Fibroblast of pulmonary artery (primary cell): ENCODE measurements around the gene BLM.
"Not testable (repeated sequence)": the region's sequence is repeated elsewhere in the genome, so short reads cannot be mapped to it uniquely, and the experiment has no call there.

Experiments used
- DNase-seq: peaks from one replicate; pipeline ENCODE4 v3.0.0-alpha.2; 2010; ENCODE audit warnings: low read depth
- H3K4me3 ChIP-seq: replicated peaks from 2 replicates; pipeline ENCODE4 v1.5.1; 2011; ENCODE audit warnings: low read depth, mild to moderate bottlenecking, control low read depth, low read length, moderate library complexity
- TF ChIP-seq, protein P1 (sequence below): IDR thresholded peaks from 2 replicates; pipeline ENCODE4 v1.5.1; 2011; ENCODE audit warnings: mild to moderate bottlenecking, control low read depth, low read length, inconsistent platforms; ENCODE audit errors: missing control alignments

The BLM gene

DNA sequence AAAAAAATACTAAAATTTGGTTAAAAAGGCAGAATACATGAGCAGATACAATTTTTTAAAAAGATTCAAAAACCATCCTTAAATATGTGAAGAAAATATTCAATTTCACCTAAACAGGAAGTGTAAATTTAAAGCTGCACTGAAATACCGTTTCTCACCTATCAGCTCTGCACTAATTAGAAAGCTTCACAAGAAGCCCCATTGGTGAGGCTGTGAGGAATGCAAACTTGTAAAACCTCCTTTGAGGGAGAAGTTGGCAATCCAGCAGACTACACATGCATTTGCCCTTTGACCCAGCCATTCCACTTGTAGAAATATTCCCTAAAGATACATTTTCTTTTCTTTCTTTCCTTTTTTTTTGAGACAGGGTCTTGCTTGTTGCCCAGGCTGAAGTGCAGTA, 18.8 kb downstream of the BLM start:
- TF ChIP-seq, protein P1, sequence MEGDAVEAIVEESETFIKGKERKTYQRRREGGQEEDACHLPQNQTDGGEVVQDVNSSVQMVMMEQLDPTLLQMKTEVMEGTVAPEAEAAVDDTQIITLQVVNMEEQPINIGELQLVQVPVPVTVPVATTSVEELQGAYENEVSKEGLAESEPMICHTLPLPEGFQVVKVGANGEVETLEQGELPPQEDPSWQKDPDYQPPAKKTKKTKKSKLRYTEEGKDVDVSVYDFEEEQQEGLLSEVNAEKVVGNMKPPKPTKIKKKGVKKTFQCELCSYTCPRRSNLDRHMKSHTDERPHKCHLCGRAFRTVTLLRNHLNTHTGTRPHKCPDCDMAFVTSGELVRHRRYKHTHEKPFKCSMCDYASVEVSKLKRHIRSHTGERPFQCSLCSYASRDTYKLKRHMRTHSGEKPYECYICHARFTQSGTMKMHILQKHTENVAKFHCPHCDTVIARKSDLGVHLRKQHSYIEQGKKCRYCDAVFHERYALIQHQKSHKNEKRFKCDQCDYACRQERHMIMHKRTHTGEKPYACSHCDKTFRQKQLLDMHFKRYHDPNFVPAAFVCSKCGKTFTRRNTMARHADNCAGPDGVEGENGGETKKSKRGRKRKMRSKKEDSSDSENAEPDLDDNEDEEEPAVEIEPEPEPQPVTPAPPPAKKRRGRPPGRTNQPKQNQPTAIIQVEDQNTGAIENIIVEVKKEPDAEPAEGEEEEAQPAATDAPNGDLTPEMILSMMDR: no peak
- DNase-seq: no peak
- H3K4me3 ChIP-seq: no peak overlapping the region

- DNase-seq: not testable (repeated sequence)
These were observed 23.4 kb downstream of the BLM start for GRCh38 chr15:90740545-90740944.

GRCh38 chr15:90742087-90742486, 24.9 kb downstream of the BLM start:
- no peak for DNase-seq
- no peak overlapping the region for H3K4me3 ChIP-seq
- TF ChIP-seq, protein P1: no peak

More at GRCh38 chr15:90740545-90740944, 23.4 kb downstream of the BLM start:
- H3K4me3 ChIP-seq: not testable (repeated sequence)

GRCh38 chr15:90743407-90743806, 26.3 kb downstream of the BLM start:
- H3K4me3 ChIP-seq: no peak overlapping the region
- TF ChIP-seq, protein P1: no peak
- DNase-seq: no peak

DNA sequence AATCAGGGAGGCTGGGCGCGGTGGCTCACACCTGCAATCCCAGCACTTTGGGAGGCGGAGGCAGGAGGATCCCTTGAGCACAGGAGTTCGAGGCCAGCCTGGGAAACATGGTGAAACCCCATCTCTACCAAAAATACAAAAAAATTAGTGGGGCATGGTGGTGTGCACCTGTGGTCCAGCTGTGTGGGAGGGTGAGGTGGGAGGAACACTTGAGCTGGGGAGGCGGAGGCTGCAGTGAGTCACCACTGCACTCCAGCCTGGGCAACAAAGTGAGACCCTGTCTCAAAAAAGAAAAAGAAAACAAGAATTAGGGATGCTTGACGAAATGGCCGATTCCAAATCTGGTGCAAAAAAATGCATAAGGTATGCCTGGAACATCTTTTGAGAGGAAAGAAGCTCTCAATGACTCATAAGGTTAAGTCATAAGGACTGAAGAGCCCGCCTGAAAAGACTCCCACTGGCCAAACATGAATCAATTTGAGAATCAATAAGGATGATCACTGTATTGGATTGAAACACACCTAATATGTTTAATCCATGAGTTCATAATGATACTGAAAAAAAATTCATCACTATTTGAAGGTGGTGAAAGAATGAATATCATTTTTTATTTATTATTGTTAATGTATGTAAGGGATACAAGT, 27.7 kb downstream of the BLM start:
- no peak overlapping the region for H3K4me3 ChIP-seq
- TF ChIP-seq, protein P1: no peak
- no peak for DNase-seq

DNA sequence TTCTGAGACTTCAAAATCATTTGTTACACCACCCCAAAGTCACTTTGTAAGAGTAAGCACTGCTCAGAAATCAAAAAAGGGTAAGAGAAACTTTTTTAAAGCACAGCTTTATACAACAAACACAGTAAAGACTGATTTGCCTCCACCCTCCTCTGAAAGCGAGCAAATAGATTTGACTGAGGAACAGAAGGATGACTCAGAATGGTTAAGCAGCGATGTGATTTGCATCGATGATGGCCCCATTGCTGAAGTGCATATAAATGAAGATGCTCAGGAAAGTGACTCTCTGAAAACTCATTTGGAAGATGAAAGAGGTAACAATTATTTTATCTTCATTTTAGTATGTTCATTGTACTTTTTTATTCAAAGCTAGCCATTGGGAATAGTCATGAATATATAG, 32.6 kb downstream of the BLM start:
- TF ChIP-seq, protein P1: no peak
- DNase-seq: no peak
- no peak overlapping the region for H3K4me3 ChIP-seq

DNA sequence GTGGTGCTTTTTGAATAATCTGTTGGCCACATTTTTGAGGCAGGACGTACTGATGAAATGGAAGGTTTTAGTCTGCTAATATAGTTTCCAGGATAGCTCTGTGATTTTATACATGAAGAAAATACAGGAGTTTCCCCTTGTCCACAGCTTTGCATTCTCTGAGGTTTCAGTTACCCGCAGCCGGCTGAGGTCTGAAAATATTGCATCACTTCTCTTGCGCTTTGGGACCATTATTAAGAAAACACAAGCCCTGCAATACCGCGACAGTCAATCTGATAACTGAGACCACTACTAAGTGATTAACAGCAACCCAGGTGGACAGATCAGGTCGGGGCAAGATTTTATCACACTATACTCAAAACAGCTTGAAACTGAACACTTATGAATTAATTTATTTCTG, 33.0 kb downstream of the BLM start:
- DNase-seq: no peak
- no peak overlapping the region for H3K4me3 ChIP-seq
- TF ChIP-seq, protein P1: no peak
